HL-60 (cell line): ENCODE measurements around the gene TOPAZ1.

Experiments
- DNase-seq, 2 experiments: peaks; one replicate each; pipeline ENCODE4 v3.0.0-alpha.2; 2010 to 2020; ENCODE audit warnings: low read depth in 1 of 2, low spot score in 1 of 2
- H3K27ac ChIP-seq: fragments of 250-450 bp; sonication (Bioruptor Pico); replicated peaks from 2 replicates; pipeline ENCODE4 v1.5.1; 2020; ENCODE audit warnings: mild to moderate bottlenecking, moderate library complexity
- H3K27me3 ChIP-seq: fragments of 250-450 bp; sonication (Bioruptor Pico); 2 replicates; pipeline ENCODE4 v1.5.1; 2021; ENCODE audit warnings: mild to moderate bottlenecking, moderate library complexity; ENCODE audit not compliant: insufficient read depth, poor library complexity, severe bottlenecking
- H3K4me3 ChIP-seq: replicated peaks from 2 replicates; pipeline ENCODE4 v1.5.1; 2011; ENCODE audit warnings: mild to moderate bottlenecking, control low read depth, low read length; ENCODE audit not compliant: insufficient read depth
- CTCF ChIP-seq: IDR thresholded peaks from one replicate; pipeline ENCODE4 v1.5.1; 2011; ENCODE audit warnings: low read length, control low read depth, inconsistent platforms; ENCODE audit not compliant: insufficient read depth
- GABPA ChIP-seq: IDR thresholded peaks from 2 replicates; pipeline ENCODE4 v1.6.1; 2012; ENCODE audit warnings: low read depth
- POLR2AphosphoS5 ChIP-seq: IDR thresholded peaks from 2 replicates; pipeline ENCODE4 v1.6.1; 2012; ENCODE audit warnings: low read depth
- REST ChIP-seq: IDR thresholded peaks from 2 replicates; pipeline ENCODE4 v1.6.1; 2012; ENCODE audit warnings: low read depth; ENCODE audit not compliant: insufficient replicate concordance
- SPI1 ChIP-seq: IDR thresholded peaks from 2 replicates; pipeline ENCODE4 v1.6.1; 2012; ENCODE audit warnings: low read depth, mild to moderate bottlenecking, borderline replicate concordance

Gene TOPAZ1

GRCh38 chr3:44355362-44356033 is 113.8 kb downstream of the TOPAZ1 start:
- Histone ChIP-seq H3K27ac (no peak overlapping the region), H3K27me3 (no peaks in the 10 kb centered on the region), H3K4me3 (no peak overlapping the region)
- DNase-seq, result peak in 1 of 2 experiments; percentile 20
- TF ChIP-seq CTCF, result no peak
- TF ChIP-seq SPI1, result no peak
- no peak for TF ChIP-seq REST
- no peak for TF ChIP-seq POLR2AphosphoS5
- TF ChIP-seq GABPA, result no peak

GRCh38 chr3:44359146-44359751 is 117.6 kb downstream of the TOPAZ1 start:
- TF ChIP-seq GABPA (no peak), POLR2AphosphoS5 (no peak), CTCF (no peak), REST (no peak), SPI1 (no peak)
- no peak overlapping the region for H3K4me3 ChIP-seq

GRCh38 chr3:44363591-44363990 is 121.9 kb downstream of the TOPAZ1 start:
- no peak for TF ChIP-seq GABPA
- no peak for TF ChIP-seq CTCF
- Histone ChIP-seq H3K27me3 (no peaks in the 10 kb centered on the region), H3K27ac (no peak overlapping the region), H3K4me3 (no peak overlapping the region)
- DNase-seq, result no peak

More at GRCh38 chr3:44359146-44359751, 117.6 kb downstream of the TOPAZ1 start:
- no peak overlapping the region for H3K27ac ChIP-seq
- DNase-seq, result no peak
- H3K27me3 ChIP-seq, result no peaks in the 10 kb centered on the region

- DNase-seq, result no peak
- TF ChIP-seq REST, result no peak
- no peak for TF ChIP-seq SPI1
- TF ChIP-seq CTCF, result no peak
- TF ChIP-seq GABPA, result no peak
- no peak overlapping the region for H3K27ac ChIP-seq
- H3K4me3 ChIP-seq, result no peak overlapping the region
- H3K27me3 ChIP-seq, result no peaks in the 10 kb centered on the region
These were observed 124.3 kb downstream of the TOPAZ1 start for GRCh38 chr3:44365952-44366351.
